Measurements from ENCODE around the gene TIMM23.
"Not testable (repeated sequence)": the region's sequence is repeated elsewhere in the genome, so short reads cannot be mapped to it uniquely, and the experiment has no call there.

Gene TIMM23

GRCh38 chr10:46028584-46029460, 56.5 kb downstream of the TIMM23 start:
- H3K9me3 Mint-ChIP-seq = no peaks in the 10 kb centered on the region
- H3K4me1 Mint-ChIP-seq = peaks cover 64% of the 10 kb centered on the region
- H3K27me3 Mint-ChIP-seq = no peaks in the 10 kb centered on the region
- H3K4me3 Mint-ChIP-seq = peak overlapping the region; percentile 97 to 99
- H3K27ac Mint-ChIP-seq = peak overlapping the region; percentile 99 to 100
- DNase-seq (peak in 1 of 2 donors; percentile 44), ATAC-seq (peak; percentile 39)

GRCh38 chr10:46029461-46030030, 57.3 kb downstream of the TIMM23 start:
- H3K27me3 Mint-ChIP-seq = no peaks in the 10 kb centered on the region
- H3K4me3 Mint-ChIP-seq = peak overlapping the region; percentile 97 to 99
- peaks cover 57% of the 10 kb centered on the region for H3K4me1 Mint-ChIP-seq
- H3K9me3 Mint-ChIP-seq = no peaks in the 10 kb centered on the region
- H3K27ac Mint-ChIP-seq = peak overlapping the region; percentile 99 to 100
- ATAC-seq = no peak
- DNase-seq = no peak

- Mint-ChIP-seq H3K4me1 (peaks cover 49% of the 10 kb centered on the region), H3K9me3 (no peaks in the 10 kb centered on the region), H3K27ac (peak within 1 kb of the TSS; percentile 99 to 100), H3K27me3 (peaks cover 3% of the 10 kb centered on the region), H3K4me3 (peak within 1 kb of the TSS; percentile 97 to 99)
- DNase-seq = peak; percentile 92 to 97
- peak; percentile 98 for ATAC-seq
These were observed 58.0 kb downstream of the TIMM23 start, which contains the start of gene NCOA4 for GRCh38 chr10:46030091-46030937. Gene NCOA4 (minus strand): TSS chr10:46030623. CDS start chr10:46016680, 13,943 bp downstream.

- Mint-ChIP-seq H3K27me3 (peaks cover 7% of the 10 kb centered on the region), H3K4me1 (peaks cover 38% of the 10 kb centered on the region), H3K9me3 (no peaks in the 10 kb centered on the region), H3K4me3 (peak overlapping the region; percentile 41 to 62), H3K27ac (peak overlapping the region in 1 of 2 donors; percentile 61)
- ATAC-seq (no peak), DNase-seq (no peak)
These were observed 59.6 kb downstream of the TIMM23 start for GRCh38 chr10:46031648-46032532.

- ATAC-seq = no peak
- no peak for DNase-seq
- Mint-ChIP-seq H3K4me1 (peaks cover 21% of the 10 kb centered on the region), H3K27me3 (peaks cover 7% of the 10 kb centered on the region), H3K9me3 (no peaks in the 10 kb centered on the region), H3K27ac (no peak overlapping the region), H3K4me3 (no peak overlapping the region)
These were observed 61.3 kb downstream of the TIMM23 start for GRCh38 chr10:46033602-46034011.

GRCh38 chr10:46035923-46036849, 63.9 kb downstream of the TIMM23 start:
- peaks cover 11% of the 10 kb centered on the region for H3K4me1 Mint-ChIP-seq
- H3K27me3 Mint-ChIP-seq = peaks cover 7% of the 10 kb centered on the region
- H3K4me3 Mint-ChIP-seq = no peak overlapping the region
- no peak overlapping the region for H3K27ac Mint-ChIP-seq
- DNase-seq (no peak), ATAC-seq (no peak)
- no peaks in the 10 kb centered on the region for H3K9me3 Mint-ChIP-seq

GRCh38 chr10:46037107-46037825, 65.0 kb downstream of the TIMM23 start:
- no peak for ATAC-seq
- DNase-seq = no peak
- Mint-ChIP-seq H3K4me3 (no peak overlapping the region), H3K27me3 (peaks cover 7% of the 10 kb centered on the region), H3K27ac (peak overlapping the region in 1 of 2 donors; percentile 50), H3K4me1 (peaks cover 6% of the 10 kb centered on the region), H3K9me3 (no peaks in the 10 kb centered on the region)

- Mint-ChIP-seq H3K9me3 (no peaks in the 10 kb centered on the region), H3K4me3 (no peak overlapping the region), H3K4me1 (no peaks in the 10 kb centered on the region), H3K27me3 (peaks cover 7% of the 10 kb centered on the region), H3K27ac (no peak overlapping the region)
- DNase-seq (no peak), ATAC-seq (no peak)
These were observed 67.7 kb downstream of the TIMM23 start for GRCh38 chr10:46040004-46040403.

- H3K27me3 Mint-ChIP-seq = no peaks in the 10 kb centered on the region
- no peak for DNase-seq
- H3K4me3 Mint-ChIP-seq = no peak overlapping the region
- no peaks in the 10 kb centered on the region for H3K9me3 Mint-ChIP-seq
- no peak for ATAC-seq
- H3K27ac Mint-ChIP-seq = no peak overlapping the region
- H3K4me1 Mint-ChIP-seq = no peaks in the 10 kb centered on the region
These were observed 70.2 kb downstream of the TIMM23 start for GRCh38 chr10:46042527-46042926.

- ATAC-seq (no peak), DNase-seq (no peak)
- H3K4me1 Mint-ChIP-seq = no peaks in the 10 kb centered on the region
- H3K27ac Mint-ChIP-seq = no peak within 1 kb of the TSS
- H3K4me3 Mint-ChIP-seq = no peak within 1 kb of the TSS
- H3K9me3 Mint-ChIP-seq = no peaks in the 10 kb centered on the region
- H3K27me3 Mint-ChIP-seq = no peaks in the 10 kb centered on the region
These were observed 74.0 kb downstream of the TIMM23 start, which contains the start of gene MSMB for GRCh38 chr10:46046261-46046660. Gene MSMB (minus strand): TSS chr10:46046269. CDS start chr10:46046237, 32 bp downstream.

- ATAC-seq (no peak), DNase-seq (no peak)
- Mint-ChIP-seq H3K4me3 (no peak overlapping the region), H3K9me3 (no peaks in the 10 kb centered on the region), H3K4me1 (no peaks in the 10 kb centered on the region), H3K27ac (no peak overlapping the region), H3K27me3 (no peaks in the 10 kb centered on the region)
These were observed 75.9 kb downstream of the TIMM23 start for GRCh38 chr10:46048152-46048551.

GRCh38 chr10:46049497-46049831, 77.2 kb downstream of the TIMM23 start:
- DNase-seq, H3K4me1 Mint-ChIP-seq, H3K27me3 Mint-ChIP-seq, H3K4me3 Mint-ChIP-seq, H3K27ac Mint-ChIP-seq, H3K9me3 Mint-ChIP-seq, ATAC-seq: not testable (repeated sequence)

GRCh38 chr10:46050941-46051623, 78.8 kb downstream of the TIMM23 start:
- Mint-ChIP-seq H3K27ac (no peak overlapping the region), H3K4me3 (no peak overlapping the region), H3K4me1 (no peaks in the 10 kb centered on the region), H3K27me3 (no peaks in the 10 kb centered on the region), H3K9me3 (no peaks in the 10 kb centered on the region)
- DNase-seq (no peak), ATAC-seq (no peak)

All from stimulated activated naive CD8-positive, alpha-beta T cell treated with anti-CD3 and anti-CD28 coated beads, Interleukin-15, amount 100 ng/mL, for 72 hours (primary cell).